Embryonic facial prominence (tissue), 1 donor: ENCODE data around the gene SPDEF.

Experiments used
- DNase-seq: peaks from one replicate; pipeline ENCODE4 v3.0.0-alpha.2; 2016; ENCODE audit errors: extremely low spot score

The SPDEF gene

GRCh38 chr6:34556031-34556471 is at the start of gene SPDEF:
Gene SPDEF, minus strand, starts transcription at chr6:34556329. Its CDS starts 11,874 bp downstream, at chr6:34544455.
- DNase-seq = no peak

GRCh38 chr6:34603707-34604106 is 47.6 kb upstream of the SPDEF start:
- DNase-seq = no peak

DNA sequence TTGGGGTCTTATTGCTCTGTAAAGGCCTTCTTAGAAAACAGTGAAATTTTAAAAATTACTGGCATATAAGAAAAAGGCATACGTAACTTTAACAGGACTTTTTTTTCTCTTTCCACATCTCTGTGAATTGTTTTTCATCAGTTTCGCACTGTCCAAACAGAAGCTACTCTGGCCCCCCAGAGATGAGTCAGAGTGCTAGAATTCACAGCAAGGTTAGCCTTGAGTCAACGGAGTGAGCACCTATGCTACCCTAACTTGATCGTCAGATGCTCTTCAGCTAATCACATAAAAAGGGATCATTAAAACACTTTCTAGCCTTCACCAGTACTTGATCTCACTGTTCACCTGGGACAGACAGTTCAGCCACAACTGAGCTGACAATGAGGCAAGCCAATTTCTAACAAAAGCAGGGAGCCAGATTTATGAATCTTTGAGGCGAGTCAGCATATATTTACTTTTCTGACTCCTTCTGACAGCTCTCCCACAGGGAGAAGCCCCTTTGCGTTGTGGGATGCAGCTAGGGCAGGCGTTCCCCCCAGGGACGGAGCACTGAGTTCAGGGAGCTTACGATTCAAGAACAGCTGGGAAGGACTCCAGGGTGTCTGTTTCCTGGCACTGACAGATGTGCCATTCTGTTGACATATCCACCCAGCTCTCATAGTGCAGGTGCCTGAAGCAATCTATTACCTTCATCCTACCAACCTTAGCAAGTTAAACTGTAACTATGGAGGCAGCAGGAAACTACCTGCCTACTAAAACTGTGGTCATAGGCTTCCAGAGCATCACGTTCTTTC is 46.4 kb upstream of the SPDEF start:
- no peak for DNase-seq

- no peak for DNase-seq
Measured at GRCh38 chr6:34601706-34602105, 45.6 kb upstream of the SPDEF start.

- no peak for DNase-seq
Measured at GRCh38 chr6:34600796-34601195, 44.7 kb upstream of the SPDEF start.

GRCh38 chr6:34600101-34600500 is 44.0 kb upstream of the SPDEF start:
- no peak for DNase-seq

DNA sequence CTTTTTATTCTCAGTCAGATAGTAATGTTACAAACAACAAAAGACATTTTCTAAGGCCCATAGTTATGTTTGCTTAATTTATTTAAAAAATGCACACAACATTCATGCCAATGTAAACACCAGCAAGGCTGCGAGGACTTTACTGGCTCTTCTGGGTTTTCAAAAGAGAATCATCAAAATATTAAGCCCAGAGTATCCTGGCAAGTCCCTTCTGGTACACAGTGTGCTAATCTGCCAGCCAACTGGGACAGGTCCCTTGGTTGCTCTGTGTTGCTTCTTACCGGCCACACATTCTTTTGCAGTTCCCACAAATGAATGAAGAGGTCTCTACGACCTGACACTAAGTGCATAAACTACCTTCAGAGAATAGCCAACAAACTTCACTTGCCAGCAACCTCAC is 42.6 kb upstream of the SPDEF start:
- no peak for DNase-seq

GRCh38 chr6:34597605-34598353 is 41.6 kb upstream of the SPDEF start:
- no peak for DNase-seq

DNA sequence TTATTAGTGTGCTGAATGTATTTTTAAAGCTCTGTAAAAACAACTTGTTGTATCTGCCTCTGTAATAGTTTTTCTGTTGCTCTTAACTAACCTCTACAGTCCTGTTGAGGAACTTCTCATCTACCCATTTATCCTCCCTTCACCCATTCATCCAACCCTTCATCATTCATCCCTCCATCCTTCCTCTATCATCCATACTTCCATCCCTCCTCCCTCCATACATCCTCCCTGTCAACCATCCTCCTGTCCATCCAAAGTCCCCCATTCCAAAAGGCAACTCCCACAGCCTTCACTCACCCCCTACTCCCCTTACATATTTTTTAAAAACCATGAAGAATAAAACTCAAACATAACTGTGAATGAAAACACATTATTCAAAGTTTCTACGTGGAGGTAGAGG is 40.7 kb upstream of the SPDEF start:
- no peak for DNase-seq

GRCh38 chr6:34595332-34596184 is 39.4 kb upstream of the SPDEF start:
- DNase-seq = no peak

DNA sequence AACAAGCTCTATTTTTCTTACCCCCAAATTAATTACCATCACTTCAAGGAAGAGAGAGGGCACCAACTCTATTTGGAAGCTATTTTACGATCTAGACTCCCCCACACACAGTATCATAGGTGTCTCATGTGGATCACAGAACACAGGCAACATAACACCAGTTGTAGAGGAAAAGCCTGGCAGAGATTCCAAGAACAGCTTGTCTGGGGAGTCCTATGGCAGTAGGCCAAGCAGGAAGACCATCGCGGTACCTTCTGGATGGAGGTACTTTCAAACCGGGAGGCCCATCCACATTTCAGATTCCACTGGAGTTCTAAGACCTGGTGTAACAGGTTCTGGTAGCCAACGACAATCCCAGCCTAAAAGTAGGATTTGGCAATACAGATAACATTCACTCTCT is 37.6 kb upstream of the SPDEF start:
- DNase-seq = no peak

DNA sequence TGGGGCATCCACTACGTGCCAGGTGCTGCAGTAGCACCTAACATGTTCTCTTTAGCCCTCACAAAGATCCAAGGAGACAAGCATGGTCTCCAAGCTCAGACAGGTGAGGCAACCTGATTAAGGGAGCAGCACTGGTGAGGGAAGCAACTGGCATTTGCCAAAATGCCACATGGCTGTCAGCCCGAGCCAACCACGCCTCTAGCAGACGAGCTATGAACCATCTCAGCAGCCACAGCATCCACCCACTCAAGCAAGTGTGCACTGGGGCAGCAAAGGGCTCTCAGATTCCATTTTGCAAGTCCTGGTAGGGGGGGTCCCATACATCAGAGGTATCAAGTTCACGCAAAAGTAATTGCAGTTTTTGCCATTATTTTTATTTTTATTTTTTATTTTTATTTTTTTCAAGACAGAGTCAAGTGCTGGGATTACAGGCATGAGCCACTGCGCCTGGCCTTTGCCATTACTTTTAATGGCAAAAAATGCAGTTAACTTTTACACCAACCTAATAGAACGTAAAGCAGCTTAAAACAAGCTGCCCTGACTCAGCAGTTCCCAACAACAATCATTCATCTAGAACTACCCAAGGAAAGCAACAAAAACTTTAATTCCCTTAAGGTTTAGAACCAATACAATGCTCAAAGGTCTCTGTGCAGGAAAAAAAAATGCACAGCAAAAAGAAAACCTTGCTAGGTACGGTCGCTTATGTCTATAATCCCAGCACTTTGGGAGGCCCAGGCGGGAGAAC is 36.3 kb upstream of the SPDEF start:
- no peak for DNase-seq

GRCh38 chr6:34589691-34590090 is 33.6 kb upstream of the SPDEF start:
- no peak for DNase-seq

DNA sequence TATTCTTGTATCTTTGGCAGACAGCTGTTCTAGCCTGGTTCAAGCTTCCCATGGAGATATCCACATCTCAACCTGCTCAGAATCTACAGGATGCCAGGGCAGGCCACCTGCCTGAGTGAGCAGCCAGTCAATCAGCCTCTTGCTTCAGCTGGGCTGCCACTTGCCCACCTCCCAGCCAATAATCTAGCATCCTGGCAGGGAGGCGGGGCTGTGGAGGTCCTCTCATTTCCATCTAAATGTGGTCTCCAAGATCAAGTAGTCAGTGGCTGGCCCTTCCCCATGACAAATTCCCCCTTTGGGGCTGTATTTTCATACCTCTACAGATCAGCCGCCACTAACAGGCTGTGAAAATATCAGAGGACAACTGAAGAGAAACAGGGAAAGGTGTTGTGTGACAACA is 33.0 kb upstream of the SPDEF start:
- no peak for DNase-seq

DNA sequence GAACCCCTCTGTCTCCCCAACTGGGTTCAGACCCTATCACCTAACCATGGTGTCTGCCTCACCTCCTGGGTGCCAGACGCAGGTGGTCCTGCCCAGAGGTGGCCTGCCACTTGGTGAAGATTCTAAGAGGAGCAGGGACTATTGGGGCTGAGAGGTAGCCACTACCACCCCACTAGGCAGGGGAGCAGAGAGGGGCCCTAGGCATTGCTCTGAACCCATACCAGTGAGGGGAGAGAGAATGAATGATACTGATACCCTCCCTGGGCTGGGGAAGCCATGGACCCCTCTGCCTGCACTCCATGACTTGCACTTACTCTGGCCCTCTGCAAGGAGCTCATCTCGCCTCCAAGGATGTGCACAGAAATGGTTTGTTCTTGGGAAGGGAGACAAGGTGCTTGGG is 31.7 kb upstream of the SPDEF start:
- DNase-seq = no peak

DNA sequence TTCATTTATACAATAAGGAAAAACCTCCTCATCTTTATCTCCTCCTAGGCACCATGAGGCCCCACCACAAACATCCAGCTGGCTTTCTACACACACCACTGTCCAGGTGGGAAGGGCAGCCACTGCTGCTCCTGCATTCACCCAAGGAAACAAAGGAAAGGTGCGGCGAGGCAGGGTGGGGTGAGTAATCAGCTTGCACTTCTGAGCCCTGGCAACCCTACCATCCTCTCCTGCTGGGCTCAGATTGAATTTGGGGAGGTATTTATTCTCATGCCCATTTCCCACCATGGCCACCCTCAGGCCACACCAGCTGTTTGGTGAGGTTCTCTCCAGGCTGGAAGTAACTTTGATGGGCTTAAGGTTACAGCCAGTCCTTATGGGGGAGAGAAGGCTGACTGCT is 31.2 kb upstream of the SPDEF start:
- DNase-seq = no peak

DNA sequence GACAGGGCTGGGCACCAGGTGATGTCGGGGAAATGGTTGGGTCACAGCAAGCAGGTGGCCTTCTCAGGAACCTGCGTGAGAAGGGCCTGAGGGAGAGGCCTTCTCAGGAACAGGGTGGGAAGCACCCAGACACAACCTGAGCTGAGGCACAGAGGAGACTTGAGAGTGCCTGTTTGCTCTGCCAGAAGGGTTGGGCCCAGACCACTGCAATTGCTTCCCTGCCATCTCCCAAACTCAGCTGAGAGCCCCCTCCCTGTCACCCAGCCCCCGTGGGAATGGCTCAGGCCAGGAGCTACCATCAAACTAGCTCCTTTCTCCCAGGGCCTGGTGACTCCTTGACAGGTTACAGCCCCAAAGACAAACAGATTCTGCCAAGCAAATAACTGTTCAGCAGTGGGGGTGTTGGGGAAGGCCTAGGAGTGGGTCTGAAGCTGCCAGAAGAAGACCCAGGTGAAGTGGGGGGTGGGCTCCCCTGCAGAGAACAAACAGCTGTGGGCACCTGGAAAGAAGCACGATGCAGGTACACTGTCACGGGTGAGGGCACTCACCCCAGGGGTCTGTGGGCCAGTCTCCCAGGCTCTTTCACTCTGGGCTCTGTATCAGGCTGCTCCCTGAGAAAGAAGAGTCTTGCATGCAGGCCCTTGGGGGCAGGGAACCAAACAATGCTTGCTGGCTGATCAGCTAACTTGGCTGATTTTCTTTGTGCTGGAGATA is 30.4 kb upstream of the SPDEF start:
- DNase-seq = no peak

DNA sequence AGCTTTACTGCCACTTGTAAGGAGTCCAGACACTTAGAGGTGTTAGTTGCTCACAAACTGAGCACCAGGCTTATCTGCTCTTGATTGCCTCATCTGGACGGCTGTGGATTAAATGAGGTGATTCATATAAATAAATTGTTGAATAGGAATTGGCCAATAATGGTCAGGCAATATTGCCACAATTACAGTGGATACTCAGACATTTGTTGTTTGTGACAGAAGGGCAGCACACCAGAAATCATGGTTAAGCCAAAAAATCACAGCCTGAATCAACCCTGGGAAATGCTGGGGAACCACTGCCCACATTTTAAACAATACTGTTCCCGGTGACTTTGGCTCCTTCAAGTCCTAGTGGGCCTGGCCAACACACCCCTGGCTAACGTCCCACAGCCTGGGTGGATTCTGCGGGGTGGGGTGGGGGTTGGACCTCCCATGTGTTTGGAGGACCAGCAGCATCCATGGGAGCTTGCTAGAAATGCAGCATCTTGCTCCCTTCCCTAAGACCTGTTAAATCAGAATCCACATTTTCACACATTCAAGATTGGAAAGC is 29.5 kb upstream of the SPDEF start:
- no peak for DNase-seq

GRCh38 chr6:34585108-34585507 is 29.0 kb upstream of the SPDEF start:
- no peak for DNase-seq

- no peak for DNase-seq
Measured at GRCh38 chr6:34584694-34585093, 28.6 kb upstream of the SPDEF start.
